Measurements from ENCODE around the gene PCGF1.
A peak's percentile ranks its signal among the peaks of the same experiment; 100 is the strongest.

PCGF1 gene

DNA sequence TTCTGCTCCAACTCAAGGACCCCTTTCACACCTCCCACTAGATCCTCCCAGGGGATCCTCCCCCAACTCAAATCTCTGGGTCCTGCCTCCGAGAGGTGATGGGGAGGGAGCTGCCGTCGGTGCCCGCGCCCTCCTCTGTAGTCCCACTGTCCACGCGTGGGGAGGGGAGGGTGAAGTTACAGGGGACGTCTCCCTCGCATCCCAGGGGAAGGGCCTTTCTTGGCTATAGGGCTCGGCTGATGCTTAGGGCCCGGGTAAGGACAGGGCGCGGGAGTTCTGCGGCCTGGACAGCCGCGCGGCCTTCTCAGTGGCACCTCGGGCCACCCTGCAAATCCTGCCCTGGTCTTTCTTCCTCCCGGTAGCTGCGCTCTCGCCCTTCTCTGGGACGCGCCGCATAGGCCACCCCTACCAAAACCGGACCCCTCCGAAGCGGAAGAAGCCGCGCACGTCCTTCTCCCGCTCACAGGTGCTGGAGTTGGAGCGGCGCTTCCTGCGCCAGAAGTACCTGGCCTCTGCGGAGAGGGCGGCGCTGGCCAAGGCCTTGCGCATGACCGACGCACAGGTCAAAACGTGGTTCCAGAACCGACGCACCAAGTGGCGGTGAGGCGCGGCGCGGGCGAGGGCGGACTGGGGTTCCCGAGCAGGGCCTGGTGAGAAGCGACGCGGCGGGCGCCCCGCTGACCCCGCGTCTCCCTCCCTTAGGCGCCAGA is 7.9 kb upstream of the PCGF1 start:
- no peak for DNase-seq (ENCODE audit: low spot score)

DNA sequence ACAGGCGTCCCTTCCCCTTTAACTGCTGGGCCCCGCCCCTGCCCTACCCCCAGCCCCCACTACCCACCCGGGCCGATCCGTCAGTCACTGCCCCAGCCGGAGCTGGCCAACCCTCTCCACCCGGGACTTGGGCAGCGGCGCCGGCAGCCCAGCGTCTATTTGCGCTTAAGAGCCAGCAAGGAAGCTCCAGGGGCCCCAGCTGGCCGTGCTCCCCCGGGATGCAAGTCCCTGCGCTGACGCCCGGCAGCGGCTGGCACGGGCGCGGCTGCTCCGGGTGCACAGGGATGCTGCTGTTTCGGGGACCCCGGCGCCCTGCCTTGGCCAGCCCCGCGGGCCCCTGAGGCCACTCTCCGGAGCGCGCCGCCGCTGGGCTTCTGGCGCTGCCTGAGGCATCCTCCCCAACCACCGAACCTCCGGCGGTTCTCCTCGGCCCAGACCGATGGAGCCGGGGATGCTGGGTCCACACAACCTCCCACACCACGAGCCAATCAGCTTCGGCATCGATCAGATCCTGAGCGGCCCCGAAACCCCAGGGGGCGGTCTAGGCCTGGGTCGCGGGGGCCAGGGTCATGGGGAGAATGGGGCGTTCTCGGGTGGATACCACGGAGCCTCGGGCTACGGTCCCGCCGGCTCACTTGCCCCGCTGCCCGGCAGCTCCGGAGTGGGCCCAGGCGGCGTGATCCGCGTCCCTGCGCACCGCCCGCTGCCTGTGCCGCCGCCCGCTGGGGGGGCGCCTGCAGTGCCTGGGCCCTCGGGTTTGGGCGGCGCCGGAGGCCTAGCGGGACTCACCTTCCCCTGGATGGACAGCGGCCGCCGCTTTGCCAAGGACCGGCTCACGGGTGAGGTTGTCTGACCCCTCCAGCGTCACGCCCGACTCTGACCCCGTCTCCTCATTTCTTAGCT is 7.1 kb upstream of the PCGF1 start, which contains the start of gene TLX2:
TLX2 (plus strand) TSS at position 83 of the 903 bp plus-strand sequence; CDS start at position 440, 357 bp downstream.
- DNase-seq (ENCODE audit: low spot score), result no peak

DNA sequence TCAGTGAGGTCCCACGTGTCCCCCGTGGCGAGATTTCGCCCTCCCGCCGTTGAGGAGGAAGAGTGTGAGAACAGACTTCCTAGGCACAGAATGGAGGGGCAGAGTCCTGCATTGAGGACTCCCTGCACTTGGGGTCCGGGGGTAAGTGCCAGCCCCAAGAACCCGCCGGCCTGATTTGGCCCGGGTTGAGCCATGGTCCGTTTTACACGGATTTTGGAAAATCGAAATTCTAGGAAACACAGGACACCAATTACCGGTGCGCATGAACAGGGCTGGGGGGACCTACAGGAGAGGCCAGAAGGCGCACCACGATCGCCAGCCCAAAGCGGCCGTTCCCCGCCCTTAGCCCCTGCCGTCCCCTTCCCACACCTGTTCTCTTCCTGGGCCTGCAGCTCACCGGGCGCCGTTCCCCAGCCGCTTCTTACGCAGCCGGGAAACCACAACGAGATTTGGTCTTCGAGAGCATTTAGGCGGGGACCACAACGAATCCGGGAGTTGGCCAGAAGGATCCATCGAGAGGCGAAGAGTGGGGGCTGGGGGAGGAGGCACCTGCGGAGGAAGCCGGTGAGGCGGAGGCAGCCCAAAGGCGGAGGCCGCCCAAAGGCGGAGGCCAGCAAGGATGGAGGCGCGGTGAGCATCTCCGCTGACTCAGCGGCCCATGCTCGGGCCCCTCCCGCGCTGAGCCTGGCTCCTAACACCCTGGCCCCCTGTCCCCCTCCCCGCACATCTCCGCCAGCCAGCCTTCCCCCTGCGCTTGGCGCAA is 6.3 kb upstream of the PCGF1 start:
- no peak for DNase-seq (ENCODE audit: low spot score)

DNA sequence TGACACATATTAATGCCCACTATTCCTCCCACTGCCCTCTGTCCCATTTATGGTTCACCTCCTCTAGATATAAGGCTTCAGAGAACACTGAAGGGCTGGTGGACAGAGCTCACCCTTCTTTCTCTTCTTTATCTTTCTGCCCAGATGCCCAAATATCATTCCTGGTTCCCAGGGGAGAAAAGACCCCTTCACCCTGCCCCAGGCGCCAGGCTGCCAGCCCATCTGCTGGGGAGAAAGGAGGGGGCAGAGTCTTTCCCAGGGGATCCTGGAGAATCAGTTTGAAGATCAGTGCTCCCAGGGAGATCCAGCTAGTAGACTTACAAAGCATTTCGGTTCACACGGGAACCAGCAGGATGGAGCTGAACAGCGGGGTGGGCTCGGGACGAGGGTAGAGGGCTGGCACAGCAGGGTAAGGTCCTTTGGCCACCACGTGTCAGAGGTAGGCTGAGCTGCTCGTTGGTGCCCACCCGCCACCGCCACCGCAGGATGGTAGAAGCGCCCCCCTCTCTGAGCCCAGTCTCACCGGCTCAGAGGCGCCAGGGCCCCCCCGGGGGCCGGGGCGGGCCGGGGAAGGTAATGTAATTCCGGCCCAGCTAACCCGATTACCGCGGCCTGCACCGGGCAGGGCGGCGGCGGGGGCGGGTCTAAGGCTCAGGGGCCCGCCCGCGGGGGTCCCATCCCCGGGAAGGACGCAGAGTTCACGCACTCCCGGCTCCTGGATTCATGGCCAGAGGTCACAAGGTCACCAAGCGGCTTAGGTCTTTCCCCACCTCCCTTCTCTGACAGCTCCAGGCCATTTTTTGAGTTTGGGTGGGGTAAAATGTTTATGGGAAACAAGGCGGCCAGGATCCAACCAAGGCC is 5.5 kb upstream of the PCGF1 start:
- DNase-seq (ENCODE audit: low spot score), result no peak

DNA sequence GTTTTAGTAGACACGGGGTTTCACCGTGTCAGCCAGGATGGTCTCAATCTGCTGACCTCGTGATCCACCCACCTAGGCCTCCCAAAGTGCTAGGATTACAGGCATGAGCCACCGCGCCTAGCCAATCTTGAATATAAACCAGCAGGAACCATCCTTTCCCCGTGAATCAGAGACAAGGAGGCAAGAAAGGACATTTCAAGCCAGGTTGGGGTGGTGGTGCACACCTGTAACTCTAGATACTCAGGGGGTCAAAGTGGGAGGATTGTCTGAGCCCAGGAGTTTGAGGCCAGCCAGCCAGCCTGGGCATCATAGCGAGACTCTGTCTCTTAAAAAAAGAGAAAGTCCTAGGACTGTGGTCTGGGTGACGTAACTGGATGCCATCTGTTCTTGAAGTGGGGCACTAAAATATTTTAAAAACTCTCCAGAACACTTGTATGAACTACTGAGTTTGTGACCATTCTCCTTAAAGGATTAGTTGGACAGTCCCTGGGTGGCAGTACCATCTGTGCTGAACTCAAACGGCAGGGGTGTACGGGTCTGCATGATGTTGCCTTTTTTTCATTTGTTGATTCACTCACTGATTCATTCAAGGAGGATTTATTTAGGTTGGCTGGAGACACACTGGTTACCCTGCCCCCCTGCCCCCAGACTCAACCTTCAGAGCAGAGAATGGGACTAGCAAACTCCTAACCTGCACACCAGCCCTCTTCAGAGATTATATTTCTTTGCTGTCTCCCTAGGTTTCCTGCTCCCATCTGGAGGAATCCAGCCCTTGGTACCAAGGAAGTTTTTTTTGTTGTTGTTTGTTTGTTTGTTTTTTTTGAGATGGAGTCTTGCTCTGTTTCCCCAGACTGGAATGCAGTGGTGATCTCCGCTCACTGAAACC is 3.9 kb upstream of the PCGF1 start:
- DNase-seq (ENCODE audit: low spot score), result no peak

DNA sequence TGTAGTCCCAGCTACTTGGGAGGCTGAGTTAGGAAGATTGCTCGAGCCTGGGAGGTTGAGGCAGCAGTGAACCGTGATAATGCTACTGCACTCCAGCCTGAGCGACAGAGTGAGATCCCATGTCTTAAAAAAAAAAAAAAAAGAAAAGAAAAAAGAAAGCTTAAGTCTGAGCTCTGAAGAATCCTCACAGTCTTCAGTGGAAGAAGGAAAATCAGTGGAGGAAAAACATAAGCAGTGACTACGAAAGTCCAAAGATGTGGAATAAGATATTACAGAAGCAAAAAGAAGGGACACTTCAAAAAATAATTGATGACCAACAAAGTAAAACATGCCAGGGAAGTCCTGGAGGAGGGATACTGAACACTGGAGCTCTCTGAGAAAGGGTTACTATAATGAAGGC is 2.8 kb upstream of the PCGF1 start:
- DNase-seq (ENCODE audit: low spot score), result no peak

DNA sequence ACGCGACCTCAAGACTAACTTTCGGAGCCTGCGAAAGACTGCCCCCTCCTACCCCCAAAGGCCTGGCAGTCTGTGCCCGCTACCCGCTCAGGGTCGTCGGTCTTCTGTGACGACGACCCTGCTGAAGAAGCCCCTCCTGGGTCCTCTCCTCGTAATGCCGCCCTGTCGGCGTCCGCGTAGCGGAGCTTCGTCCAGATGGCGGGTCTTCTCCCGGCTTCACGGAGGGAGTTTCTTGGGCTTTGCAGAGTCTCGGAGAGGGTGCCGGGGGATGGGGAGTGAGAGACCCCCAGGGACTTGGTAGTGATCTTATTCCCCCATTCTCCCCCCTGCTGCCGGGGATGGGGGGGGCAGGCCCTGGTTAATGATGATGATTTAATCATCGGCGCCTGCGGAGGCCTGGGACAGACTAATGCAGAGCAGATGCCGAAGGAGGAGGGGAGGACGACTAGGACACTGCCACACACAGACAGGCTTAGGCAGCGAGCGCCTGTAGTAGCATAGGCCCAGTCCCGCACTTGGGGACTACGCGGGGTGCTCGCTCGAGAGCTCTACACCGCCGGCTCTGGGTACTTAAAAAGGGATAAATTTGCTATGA is 528 bp upstream of the PCGF1 start:
- peak; percentile 59 for DNase-seq (ENCODE audit: low spot score)

DNA sequence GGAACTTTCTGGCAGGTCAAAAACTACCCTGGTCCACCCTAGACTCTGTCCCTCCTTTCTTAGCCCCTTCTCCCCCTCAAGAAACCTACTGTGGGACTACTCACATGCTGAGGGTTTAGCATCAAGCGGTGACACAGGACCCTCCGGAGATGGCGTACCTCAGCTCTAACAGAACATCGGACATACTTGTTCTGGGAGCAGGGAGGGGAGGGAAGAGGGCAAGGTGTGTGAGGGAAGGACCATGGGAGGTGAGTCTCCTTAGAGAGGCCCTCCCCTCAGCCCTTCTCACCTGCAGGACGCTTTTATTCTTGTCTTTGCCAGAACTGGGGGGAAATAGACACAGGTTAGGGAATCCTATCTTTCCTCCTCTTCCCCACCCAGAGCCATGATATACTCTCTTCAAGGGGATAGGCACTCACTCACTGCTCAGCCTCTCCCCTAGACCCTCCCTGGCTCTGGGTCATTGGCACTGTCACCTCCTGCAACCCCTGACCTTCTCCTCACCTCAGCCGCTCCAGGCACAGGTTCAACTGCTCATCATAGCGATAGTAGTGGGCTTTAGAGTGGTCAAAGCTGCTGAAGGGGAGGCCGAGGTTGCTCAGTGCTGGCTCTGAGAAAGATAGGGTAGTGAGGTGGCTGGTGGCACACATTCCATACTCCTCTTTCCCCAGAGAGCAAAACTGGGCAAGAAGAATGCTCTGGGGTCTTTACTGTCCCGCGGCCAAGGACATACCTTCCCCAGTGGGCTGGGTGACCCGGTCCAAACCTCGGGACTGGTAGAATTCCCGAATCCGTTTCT is 1.8 kb downstream of the PCGF1 start:
- no peak for DNase-seq (ENCODE audit: low spot score)

DNA sequence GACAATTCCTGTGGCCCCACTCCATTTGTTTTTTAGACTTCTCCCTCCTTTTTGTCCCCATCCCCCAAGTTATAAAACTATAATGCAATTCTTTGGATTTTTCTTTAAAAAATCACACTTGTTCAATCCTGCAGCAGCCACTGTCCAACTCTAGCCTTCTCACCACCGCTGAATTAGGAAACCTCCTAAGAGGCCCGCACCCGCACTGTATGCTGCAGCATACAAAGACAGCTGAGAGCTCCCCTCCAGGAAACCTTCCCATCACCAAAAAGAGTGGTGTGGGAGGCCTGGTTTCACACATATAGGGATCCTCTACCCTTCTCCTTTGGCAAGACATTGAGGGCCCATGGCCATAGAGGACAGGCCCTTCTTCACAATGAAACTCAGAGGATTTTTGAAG is 2.9 kb downstream of the PCGF1 start:
- DNase-seq (ENCODE audit: low spot score), result no peak

DNA sequence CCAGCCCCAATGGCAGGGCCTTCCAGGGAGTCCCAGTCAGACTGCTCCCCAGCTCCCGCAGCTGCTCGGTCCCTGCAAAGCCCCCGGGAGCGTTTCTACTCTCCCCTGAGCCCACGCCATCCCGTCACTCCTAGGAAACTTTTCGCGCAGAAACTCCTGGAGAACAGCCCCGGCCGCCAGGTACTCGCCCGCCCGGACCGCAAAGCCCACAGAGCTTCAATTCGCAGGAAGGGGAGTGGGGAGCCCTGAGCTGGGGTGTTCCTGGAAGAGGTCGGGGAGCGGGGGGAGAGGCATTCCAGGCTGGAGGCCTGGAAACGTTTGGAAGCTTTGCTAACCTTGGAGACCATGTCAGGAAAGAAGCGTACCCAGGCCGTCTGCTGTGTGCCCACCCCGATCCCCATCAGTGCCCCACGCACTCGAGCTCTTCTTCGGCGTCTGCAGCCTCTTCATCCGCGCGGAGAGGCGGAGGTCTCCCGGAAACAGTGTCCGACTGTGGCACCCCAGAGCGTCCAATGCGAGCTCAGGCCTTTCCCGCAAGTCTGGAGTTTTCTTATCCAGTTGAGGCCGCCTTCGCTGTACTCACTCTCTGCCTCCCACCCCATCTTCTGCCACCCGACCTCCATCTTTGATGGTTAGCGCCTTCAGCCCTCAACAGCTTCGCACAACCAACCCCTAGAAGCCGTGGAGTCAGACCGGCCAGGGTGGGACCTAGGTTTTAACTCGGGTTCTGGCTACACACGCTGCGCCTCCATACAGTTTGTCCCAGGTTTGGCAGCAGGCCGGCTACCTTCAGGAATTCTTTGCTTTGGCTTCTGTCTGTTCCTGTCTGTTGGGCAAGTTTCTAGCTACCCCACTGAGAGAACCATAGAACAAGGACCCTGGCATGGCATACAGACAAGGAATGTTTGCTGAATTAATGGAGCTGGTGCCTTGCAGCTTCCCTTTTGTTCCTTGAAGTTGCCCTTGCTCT is 3.7 kb downstream of the PCGF1 start:
- DNase-seq (ENCODE audit: low spot score), result no peak

DNA sequence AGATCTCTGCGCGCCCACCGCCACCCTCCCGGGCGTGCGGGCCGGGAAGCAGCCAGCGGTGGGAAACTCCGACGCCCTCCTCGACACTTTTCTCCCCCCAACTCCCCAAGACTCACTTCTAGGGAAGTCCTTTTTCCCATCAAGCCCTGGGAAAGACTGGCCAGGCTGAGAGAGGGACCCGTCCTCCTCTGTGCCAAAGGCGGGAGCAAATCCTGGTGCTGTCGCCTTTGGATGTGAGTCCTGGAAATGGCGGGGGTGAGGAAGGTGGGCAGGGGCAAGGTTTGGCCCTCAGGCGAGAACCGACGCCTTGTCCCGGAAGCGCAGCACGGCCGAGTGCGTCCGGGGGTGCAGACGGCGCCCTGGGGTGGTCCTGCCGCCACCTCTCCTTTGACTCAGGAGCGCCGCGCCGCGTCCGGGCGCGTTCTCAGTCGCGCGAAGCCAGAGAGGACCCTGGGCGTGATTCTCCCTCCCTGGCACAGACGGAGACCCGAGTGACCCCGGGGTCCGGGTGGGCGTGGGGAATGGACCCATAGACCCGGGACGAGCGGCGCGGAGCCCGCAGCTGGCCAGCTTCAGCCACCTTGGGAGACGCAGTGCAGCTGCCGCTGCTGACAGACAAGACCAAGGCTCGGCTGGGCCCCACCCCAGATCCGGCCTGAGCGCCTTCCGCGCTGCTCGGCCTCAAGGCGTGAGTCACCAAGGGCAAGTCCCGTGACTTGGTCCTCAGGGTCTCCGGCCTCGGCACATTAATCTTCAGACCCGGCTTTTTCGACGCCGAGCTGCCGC is 4.6 kb downstream of the PCGF1 start:
- DNase-seq (ENCODE audit: low spot score), result no peak

DNA sequence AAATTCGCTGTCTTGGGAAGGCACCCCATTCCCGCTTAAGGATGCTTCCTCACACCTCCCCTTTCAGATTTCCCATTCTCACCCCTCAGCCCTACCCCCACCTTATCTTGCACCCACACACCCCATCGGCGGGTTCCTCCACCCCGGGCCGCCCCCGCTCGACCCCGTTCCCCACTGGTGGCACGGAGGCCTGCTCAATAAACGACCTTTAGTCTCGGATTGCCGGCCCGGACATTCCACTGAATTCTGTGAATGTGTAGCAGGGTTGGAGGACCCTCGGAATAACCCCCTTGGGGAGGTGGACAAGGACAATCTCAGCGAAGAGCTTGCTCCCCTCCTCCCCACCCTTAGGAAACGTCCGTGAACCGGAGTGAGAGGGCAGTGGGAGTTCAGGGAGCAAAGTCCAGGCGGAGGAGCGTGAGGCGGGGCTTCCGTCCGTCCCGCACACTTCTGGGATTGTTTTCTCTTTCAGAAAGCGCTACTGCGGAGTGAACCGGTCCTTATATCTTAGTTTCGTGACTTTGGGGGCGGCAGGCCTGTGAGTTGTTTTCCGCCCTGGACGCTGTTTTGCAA is 5.3 kb downstream of the PCGF1 start:
- no peak for DNase-seq (ENCODE audit: low spot score)

DNA sequence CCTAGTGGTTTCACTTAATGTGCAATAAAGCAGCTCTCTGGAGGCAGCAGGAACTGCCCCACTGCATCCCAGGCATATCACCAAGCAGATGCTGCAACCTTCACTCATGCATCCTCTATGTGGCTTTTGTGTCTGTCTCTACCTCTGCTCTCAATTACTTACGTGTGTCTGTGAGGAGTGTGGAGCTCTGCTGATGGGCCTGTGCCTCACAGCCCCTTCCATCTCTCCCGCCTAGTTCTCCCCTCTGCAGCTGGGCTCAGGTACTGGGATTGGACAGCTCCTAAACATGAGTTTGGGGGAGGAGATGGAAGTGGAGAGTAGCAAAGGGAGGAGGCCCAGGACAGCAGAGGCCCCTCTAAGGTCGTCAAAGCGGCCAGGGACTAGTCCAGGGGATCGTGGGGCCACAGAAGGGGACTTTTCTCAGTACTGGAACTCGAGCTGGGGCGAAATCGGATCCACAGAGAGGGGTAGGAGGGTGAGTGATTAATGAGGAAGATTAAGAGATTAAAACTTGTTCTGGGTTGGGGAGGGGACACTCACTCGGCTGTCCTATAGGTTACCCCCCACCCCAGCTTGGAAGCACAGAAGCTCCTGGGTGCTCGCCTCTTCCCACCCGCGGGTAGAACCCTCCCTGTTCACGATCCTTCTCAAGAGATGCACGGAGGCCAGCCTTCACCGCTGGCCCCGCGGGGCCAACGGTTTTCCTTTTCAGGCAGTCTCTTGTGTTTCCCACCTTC is 6.0 kb downstream of the PCGF1 start:
- no peak for DNase-seq (ENCODE audit: low spot score)

DNA sequence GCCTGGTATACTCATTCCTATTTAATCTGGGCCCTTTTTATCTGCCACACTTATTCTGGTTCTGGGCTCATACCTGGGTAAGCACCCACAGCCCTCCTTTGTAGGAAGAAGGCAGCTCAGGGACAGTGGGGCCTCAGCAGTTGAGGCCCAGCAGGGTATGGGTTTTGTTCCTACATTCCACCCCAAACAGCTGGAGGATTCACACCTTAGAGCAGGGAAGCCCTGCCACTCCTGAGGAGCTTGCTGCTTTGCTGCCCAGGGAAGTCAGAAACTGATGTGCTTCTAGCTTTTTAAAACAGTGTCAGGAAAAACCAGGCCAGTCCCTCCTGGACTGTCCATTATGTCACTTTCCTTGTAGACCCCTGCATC is 6.9 kb downstream of the PCGF1 start:
- no peak for DNase-seq (ENCODE audit: low spot score)

DNA sequence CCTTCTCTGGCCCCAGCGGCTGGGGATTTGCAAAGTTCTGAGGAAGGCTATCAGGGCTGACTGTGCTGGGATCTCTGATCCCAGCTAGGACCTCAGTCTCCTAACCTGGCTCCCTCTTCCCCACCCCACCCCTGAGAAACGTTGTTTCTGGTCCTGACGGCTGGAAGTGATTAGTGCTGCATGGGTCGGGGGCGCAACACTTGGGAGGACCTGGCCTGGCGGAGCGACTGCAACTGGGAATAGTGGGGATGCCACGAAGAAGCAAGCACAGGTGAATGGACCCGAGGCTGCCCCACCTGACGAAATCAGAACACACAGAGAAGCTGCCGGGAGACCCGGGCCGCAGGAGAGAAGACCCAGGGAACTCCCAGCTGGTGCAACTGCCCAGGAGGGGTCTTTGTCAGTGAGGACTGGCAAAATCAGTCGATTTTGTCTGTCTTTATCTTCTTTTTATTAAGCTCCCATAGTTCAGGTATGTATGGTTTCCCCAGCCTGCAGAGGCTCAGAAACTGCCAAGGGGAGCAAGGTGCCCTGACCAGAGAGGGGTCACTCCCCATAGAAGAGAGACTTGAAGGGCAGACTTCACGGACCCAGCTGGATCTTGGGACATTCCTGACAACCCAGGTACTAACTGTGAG is 7.4 kb downstream of the PCGF1 start:
- DNase-seq (ENCODE audit: low spot score), result no peak
